Measurements from ENCODE around the gene CTRB1.
"Not testable (repeated sequence)": the region's sequence is repeated elsewhere in the genome, so short reads cannot be mapped to it uniquely, and the experiment has no call there.

Gene CTRB1

GRCh38 chr16:75226550-75227360 lies 8.0 kb downstream of the CTRB1 start:
- DNase-seq: no peak

DNA sequence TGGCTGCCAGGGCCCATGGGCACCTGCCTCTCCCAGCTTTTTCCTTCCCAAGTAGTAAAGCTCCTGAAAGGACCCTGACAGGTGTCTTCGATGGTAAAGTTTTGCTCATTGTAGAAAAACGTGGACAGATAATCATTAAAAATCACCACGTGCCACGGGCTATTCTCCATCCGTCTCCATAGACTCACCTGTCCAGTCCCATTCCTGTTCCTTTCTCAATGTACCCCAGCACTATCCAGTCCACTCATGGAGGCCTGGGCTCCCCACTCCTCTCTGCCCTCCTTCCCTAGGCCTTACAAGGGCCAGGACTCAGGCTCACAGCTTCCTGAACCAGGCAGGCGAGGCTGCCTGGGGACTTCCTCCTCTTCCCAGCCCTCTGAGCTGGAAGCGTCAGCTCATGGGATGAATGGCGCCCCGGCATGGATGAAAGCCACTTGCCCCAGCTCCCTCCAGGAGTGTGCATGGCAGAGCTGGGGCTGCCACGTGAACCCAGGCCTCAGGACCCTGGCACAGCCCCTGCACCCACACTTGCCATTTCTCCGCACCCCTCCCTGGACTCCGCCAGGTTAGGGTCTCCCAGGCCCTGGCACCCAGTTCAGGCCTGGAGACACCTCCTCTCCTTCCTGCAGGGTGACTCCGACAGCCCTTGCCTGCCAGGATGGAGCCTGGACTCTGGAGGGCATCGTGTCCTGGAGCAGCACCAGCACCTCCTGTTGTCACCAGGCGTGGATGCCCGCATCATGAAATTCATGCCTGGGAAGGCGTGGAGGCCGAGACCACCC lies 8.8 kb downstream of the CTRB1 start:
- no peak for DNase-seq

GRCh38 chr16:75228143-75228976 lies 9.6 kb downstream of the CTRB1 start:
- no peak for DNase-seq

- no peak for DNase-seq
Measured at GRCh38 chr16:75229172-75230031, 10.6 kb downstream of the CTRB1 start.

- no peak for DNase-seq
Measured at GRCh38 chr16:75230471-75231110, 11.8 kb downstream of the CTRB1 start.

GRCh38 chr16:75231570-75231969 lies 12.8 kb downstream of the CTRB1 start:
- DNase-seq: no peak

DNA sequence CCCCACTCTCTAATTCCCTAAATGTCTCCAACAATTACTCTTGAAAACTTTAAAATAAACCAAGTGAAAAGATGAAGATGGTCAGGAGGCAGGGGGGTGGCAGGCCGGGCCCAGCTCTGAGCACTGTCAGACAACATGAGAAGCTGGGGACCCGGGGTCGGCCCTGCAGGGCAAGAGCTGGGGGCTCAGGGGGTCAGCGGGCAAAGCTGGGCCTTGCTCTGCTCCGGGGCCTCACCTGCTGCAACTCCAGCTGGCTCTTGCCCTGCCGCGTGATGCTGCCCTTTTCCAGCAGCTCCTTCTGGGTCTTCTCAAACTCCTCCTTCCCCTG lies 14.8 kb downstream of the CTRB1 start:
- no peak for DNase-seq

DNA sequence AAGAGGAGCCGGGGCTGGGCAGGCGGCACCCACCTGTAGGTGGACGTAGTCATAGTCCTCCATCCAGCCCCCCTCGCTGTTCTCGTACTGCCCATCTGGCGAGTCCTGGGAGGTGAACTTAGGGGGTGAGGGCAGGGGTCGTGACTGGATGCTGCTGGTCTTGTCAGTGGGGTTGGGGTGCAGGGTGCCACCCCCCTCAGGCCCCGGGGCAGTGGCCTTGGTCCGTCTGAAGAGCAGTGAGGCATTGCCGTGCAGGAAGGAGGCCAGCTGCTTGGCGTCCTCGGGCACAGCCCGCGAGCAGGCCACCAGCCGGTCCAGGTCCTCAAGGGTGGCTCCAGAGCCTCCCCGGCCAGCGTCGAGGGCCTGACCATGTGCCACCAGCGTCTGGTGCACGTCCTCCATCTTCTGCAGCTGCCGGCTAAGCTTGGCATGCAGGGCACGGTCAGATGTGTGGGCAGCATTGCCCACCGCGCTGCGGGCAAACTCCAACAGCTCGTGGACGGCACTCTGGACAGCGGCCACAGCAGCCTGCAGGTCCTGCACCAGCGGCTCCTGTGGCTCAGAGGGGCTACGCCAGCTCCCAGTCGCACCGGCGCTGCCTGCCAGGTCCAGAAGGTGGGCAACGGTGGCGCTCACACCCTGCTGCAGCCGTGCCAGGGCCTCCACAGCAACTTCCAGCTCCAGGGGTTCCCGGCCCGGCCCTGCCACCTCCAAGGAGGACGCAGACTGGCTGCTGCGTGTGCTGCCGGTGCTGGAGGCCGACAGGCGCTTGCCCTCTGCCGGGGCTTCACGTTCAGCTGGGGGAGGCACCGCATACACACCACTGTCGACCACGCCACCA lies 16.3 kb downstream of the CTRB1 start:
- DNase-seq: no peak

GRCh38 chr16:75235721-75236193 lies 17.0 kb downstream of the CTRB1 start:
- no peak for DNase-seq

DNA sequence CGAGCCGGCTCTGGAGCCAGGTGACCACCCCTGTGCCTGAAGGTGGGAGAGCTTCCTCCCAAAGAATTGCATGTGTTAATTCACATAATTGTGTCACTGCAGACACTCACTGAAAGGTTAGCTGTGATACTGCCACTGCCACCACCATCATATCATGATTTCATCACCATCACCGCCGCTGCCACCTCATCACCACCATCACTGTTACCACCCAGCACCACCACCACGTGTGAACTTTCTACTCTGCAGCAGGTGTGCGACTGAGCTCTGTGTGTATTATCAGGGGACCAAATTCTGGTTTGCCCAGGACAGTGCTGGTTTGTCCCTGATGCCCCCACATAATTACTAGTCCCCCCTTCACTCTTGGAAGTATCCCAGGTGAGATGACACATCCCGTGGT lies 17.4 kb downstream of the CTRB1 start:
- DNase-seq: no peak

- no peak for DNase-seq
Measured at GRCh38 chr16:75236736-75237397, 18.1 kb downstream of the CTRB1 start.

GRCh38 chr16:75237398-75238131 lies 18.8 kb downstream of the CTRB1 start:
- no peak for DNase-seq

- no peak for DNase-seq
Measured at GRCh38 chr16:75238132-75238852, 19.5 kb downstream of the CTRB1 start.

DNA sequence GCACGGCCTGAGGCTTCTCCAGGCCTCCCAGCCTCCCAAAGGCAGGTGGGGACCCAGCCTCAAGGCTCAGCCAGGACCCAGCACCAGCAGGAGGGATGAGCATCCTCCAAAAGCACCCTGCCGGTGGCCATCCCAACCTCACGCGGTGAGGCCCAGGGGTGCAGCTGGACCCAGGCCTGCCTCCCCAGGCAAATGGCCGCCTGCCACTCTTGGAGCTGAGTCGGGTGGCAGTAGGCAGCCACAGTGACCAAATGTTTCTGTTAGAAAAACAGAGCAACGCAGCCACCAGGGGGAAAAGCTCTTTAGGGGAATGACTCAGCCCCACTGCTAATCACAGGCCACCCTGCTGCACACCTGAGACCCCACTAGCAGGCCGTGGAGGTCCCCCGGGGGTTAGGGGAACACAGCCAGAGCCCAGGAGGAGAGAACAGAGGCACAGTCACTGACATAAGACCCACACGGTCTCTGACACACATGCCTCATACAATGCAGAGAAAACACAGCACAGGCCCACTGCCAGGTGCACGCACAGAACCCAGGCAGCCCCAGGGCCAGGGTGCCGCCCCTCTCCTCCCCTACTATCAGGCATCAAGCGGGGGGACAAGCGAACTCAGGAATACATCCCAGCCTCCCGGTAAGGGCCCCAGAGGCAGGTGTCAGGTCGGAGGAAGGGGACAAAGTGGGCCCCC lies 20.2 kb downstream of the CTRB1 start:
- DNase-seq: no peak

GRCh38 chr16:75239542-75240122 lies 20.8 kb downstream of the CTRB1 start:
- DNase-seq: no peak

DNA sequence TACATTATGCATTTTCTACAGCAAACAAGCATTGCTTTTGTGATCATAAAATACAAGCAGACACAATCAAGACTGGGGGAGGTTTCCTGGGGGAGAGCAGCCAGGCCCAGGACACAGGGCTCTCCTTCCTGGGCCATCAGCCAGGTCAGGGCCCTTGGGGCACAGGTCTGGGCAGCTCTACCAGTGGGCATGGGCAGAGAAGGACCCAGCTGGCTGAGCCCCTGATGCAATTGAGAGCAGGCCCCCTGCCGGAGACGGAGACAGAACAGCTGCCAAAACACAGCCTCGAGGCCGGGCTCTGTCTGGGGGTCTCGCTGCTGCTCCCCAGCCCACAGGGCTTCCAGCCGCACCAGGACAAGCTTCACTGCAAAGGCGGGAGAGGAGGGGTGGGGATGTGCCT lies 21.8 kb downstream of the CTRB1 start:
- not testable (repeated sequence) for DNase-seq

DNA sequence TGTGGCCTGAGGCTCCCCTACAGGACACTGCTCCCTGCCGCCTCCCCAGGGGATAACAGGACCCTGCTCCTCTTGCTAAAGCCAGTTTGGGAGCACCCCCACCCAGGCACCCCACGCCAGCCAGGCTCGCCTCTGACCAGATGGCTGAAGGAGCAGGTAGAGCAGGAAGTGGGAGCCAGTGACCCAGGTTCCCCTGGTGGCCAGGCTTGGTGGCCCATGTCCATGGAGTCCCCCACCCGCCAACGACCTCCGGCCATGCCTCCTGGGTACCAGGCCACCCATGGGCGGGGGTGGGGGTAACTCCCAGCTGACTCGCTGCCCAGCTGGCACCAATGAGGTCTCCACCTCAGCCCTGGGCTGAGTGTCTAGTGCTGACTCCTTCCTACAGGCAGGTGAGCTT lies 22.6 kb downstream of the CTRB1 start:
- DNase-seq: no peak

DNA sequence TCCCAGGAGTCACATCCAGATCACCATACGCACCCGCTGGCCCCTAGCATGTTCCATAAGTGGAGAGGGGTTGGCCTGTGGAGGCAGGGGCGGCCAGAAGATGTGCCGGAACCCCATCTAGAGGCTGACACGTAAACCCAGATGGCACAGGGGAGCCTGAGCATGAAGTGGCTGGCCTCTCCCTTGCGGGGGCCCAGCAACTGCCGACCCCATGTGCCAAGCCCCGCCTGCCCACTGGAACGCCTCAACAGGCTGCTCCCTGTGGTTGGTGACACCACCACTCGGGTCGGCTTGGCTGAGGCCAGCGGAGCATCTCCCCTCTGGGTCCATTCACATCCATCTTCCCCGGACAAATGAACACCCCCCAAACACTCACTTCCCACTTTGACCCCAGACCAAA lies 23.2 kb downstream of the CTRB1 start:
- DNase-seq: no peak
